Stimulated activated CD8-positive, alpha-beta memory T cell treated with anti-CD3 and anti-CD28 coated beads, Interleukin-12 subunit alpha, Interleukin-12 subunit beta, amount 100 ng/mL, for 4 hours (primary cell): ENCODE measurements around the gene PISD.
"Not testable (repeated sequence)": the region's sequence is repeated elsewhere in the genome, so short reads cannot be mapped to it uniquely, and the experiment has no call there.

Source experiments
- DNase-seq: peaks from one replicate; pipeline ENCODE4 v3.0.0-alpha.2; 2020; ENCODE audit warnings: low read depth

The PISD gene

GRCh38 chr22:31661851-31662667 is at the start of gene PISD:
TSS of gene PISD (minus strand) at chr22:31662215. CDS start at chr22:31662208, 7 bp downstream.
- DNase-seq, result peak; percentile 93

- not testable (repeated sequence) for DNase-seq
These were observed 49.2 kb upstream of the PISD start for GRCh38 chr22:31711226-31711625.

- DNase-seq, result no peak
These were observed 45.5 kb upstream of the PISD start for GRCh38 chr22:31707519-31707918.

GRCh38 chr22:31695423-31695822 is 33.4 kb upstream of the PISD start:
- DNase-seq, result no peak

GRCh38 chr22:31694046-31694445 is 32.0 kb upstream of the PISD start:
- DNase-seq, result not testable (repeated sequence)

GRCh38 chr22:31692186-31692886 is 30.3 kb upstream of the PISD start:
- no peak for DNase-seq

- DNase-seq, result no peak
These were observed 29.4 kb upstream of the PISD start for GRCh38 chr22:31691408-31691807.

GRCh38 chr22:31683181-31684105 is 21.4 kb upstream of the PISD start:
- DNase-seq, result no peak

- DNase-seq, result no peak
These were observed 20.7 kb upstream of the PISD start for GRCh38 chr22:31682751-31683150.

GRCh38 chr22:31681349-31682345 is 19.6 kb upstream of the PISD start:
- no peak for DNase-seq

GRCh38 chr22:31680861-31681341 is 18.9 kb upstream of the PISD start:
- no peak for DNase-seq

GRCh38 chr22:31678748-31679147 is 16.7 kb upstream of the PISD start:
- DNase-seq, result no peak

GRCh38 chr22:31676700-31677099 is 14.7 kb upstream of the PISD start:
- DNase-seq, result peak; percentile 83

GRCh38 chr22:31674219-31674618 is 12.2 kb upstream of the PISD start:
- DNase-seq, result not testable (repeated sequence)

GRCh38 chr22:31668849-31669248 is 6.8 kb upstream of the PISD start:
- not testable (repeated sequence) for DNase-seq

GRCh38 chr22:31662668-31663037 is 638 bp upstream of the PISD start:
- DNase-seq, result no peak

GRCh38 chr22:31660860-31661341 is 1.1 kb downstream of the PISD start:
- DNase-seq, result not testable (repeated sequence)

- no peak for DNase-seq
These were observed 2.8 kb downstream of the PISD start for GRCh38 chr22:31659246-31659645.

GRCh38 chr22:31654408-31654807 is 7.6 kb downstream of the PISD start:
- DNase-seq, result no peak

GRCh38 chr22:31653944-31654343 is 8.1 kb downstream of the PISD start:
- no peak for DNase-seq
